Measurements from ENCODE around the gene UNC13D. TPM values are rescaled to one million over a fixed set of nuclear protein-coding genes. Genes with fewer than 3 reads are reported as not detected.
A peak's percentile ranks its signal among the peaks of the same experiment; 100 is the strongest.
"Not testable (repeated sequence)": the region's sequence is repeated elsewhere in the genome, so short reads cannot be mapped to it uniquely, and the experiment has no call there.

UNC13D gene
- total RNA-seq: 100 to 1,000 TPM; 147 to 153 TPM
- 10 to 100 TPM; 50.3 to 78.0 (median 54.0) TPM for polyA plus RNA-seq
- 114 to 183 (median 154) reads per million in 6 experiments for total RNA-seq

DNA sequence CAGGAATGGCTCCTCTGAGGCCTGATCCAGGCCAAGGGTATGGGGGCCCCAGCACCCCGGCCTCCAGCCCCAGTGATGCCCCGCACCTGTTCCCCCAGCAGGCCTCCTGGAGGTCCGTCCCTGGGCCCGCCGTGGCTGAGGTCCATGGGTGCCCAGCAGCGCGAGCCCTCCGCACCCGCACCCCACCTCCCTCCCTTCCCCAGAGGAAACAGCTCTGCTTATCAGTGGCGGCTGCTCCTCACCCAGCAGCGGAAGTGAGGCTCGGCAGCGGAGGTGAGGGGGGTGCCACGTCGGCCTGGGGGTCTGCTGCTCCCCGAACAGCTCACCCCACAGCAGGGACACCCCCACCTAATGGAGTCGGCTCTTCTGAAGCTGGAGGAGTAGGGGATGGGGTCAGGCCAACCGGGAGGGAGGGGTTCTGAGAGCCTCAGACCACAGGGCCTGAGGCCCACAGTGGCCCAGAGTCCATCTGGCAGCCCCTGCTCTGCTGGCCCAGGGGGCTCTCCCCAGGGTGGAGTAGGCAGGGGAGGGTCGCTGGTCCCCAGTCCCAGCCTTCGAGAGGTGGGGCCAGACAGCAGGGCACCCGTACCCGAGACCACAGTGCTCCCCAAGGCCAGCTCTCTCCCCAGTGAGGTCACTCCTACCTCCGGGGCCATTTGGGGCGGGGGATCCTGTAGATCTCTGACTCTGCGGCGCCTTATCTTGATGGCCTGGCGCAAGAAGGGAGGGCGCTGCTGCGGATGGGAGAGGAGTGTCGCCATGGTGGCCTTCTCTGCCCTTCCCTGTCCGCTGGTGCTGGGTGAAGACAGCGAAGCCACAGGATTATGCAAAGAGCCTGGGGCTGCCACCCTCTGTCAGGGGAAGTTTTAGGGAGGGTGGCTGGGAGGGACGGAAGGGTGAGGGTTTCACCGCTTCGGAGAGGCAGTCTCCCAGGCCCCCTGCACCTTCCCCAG lies at the start of gene UNC13D:
Gene UNC13D, minus strand, starts transcription at position 828 of the 953 bp plus-strand sequence. Its CDS starts 67 bp downstream, at position 761.
- peak; percentile 80 to 84 for ATAC-seq
- POLR2A ChIA-PET: interaction anchor here (0.5 to 8.6 kb wide), 24 partner anchors 10 to 90 kb away, joined by 3 to 122 read pairs (median 8); partner anchors contain the start of genes GALK1, MRPL38, TRIM65 and UNK
- H3K9me3 Mint-ChIP-seq: no peaks in the 10 kb centered on the region
- H3K4me3 Mint-ChIP-seq: peak within 1 kb of the TSS; percentile 88 to 95 (median 94)
- H3K36me3 Mint-ChIP-seq: peaks cover 0 to 44% (median 5%) of the 10 kb centered on the region in 3 donors
- peaks cover 10 to 36% (median 27%) of the 10 kb centered on the region in 4 donors for H3K4me1 Mint-ChIP-seq
- H3K27ac Mint-ChIP-seq: peak within 1 kb of the TSS; percentile 89 to 98 (median 95)
- H3K27me3 Mint-ChIP-seq: no peaks in the 10 kb centered on the region
- peak; percentile 55 to 84 (median 68) for DNase-seq

DNA sequence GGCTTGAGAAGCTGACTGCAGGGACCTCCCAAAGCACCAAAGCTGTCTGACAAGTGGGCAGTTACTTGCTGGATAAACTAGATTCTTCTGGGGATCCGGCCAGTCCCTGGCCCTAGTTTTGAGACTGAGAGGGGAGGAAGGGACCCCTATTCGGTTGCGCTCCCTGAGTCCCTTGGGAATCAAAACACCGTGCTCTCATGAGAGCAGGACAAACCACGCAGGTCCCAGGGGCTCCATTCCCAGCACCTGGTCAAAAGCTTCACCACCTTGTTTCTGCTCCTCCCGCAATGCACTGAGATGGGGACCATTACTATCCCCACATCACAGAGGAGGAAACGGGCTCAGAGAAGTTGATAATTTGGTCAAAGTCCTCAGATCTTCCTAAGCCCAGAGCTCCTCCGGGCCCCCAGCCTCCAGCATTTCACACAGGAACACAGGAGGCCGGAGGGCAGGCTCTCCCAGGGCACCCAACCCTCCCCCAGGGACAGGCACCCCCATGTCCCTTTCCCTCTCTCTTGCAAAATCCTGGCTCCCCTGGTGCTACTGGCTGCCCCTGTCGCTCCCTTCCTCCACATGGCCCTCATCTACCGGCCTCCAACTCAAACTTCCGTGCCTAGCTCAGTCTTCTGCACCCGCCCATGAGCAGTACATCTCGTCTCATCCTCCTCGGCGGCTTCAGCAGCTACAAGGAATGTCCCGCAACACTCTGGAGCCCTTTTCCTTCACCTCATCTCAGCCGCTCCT lies 49.3 kb upstream of the UNC13D start:
- Mint-ChIP-seq H3K4me1 (peaks cover 19 to 30% (median 26%) of the 10 kb centered on the region in 4 donors), H3K27me3 (no peaks in the 10 kb centered on the region), H3K27ac (peak overlapping the region in 9 of 10 donors; percentile 39 to 91 (median 71)), H3K9me3 (no peaks in the 10 kb centered on the region), H3K4me3 (peak overlapping the region in 9 of 10 donors; percentile 16 to 71 (median 44)), H3K36me3 (peaks cover 0 to 17% (median 1%) of the 10 kb centered on the region in 3 donors)
- ATAC-seq (no peak), DNase-seq (no peak)
- POLR2A ChIA-PET: interaction anchor here (1.4 to 9.7 kb wide), 3 partner anchors 15 to 129 kb away, joined by 4 to 192 read pairs (median 108); partner anchors contain the start of genes GALK1, TRIM47 and WBP2

DNA sequence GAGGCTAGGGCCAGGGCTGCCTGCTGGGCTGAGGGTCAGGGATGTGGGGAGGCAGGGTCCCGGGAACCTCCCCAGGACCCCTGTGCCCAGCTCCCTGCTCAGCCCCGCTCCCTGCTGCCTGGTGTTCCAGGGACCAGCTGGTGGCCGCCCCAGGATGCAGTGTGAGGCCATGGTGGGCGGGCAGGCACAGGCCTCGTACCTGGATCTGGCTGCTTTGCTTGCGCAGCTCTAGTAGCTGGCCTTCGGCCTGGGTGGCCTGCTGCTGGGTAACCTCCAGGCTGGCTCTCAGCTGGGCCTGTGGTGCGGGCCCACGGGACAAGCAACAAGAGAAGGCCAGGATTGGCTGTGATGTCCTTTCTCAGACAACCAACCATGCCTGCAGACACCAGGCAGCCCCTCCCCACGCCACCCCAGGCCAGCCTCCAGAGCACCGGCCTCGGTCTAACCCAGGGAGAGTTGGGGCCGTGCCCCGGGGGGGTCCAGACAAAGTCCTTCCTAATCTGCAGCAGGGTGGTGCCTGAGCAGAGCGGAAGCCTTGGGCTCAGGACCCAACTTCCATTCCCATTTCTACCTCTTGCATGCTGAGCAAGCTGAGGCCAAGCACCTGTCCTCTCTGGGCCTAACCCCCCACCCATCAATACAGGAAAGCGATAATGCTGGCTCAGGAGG lies 48.5 kb upstream of the UNC13D start:
- H3K27ac Mint-ChIP-seq: peak overlapping the region in 1 of 10 donors; percentile 86
- no peaks in the 10 kb centered on the region for H3K9me3 Mint-ChIP-seq
- H3K27me3 Mint-ChIP-seq: no peaks in the 10 kb centered on the region
- H3K4me1 Mint-ChIP-seq: peaks cover 19 to 27% (median 26%) of the 10 kb centered on the region in 4 donors
- ATAC-seq (no peak), DNase-seq (no peak)
- POLR2A ChIA-PET: interaction anchor here (0.6 to 9.7 kb wide), 5 partner anchors 14 to 616 kb away, joined by 3 to 192 read pairs (median 3); partner anchors contain the start of genes GALK1, TRIM47 and WBP2
- H3K4me3 Mint-ChIP-seq: no peak overlapping the region
- H3K36me3 Mint-ChIP-seq: peaks cover 0 to 12% (median 1%) of the 10 kb centered on the region in 3 donors

DNA sequence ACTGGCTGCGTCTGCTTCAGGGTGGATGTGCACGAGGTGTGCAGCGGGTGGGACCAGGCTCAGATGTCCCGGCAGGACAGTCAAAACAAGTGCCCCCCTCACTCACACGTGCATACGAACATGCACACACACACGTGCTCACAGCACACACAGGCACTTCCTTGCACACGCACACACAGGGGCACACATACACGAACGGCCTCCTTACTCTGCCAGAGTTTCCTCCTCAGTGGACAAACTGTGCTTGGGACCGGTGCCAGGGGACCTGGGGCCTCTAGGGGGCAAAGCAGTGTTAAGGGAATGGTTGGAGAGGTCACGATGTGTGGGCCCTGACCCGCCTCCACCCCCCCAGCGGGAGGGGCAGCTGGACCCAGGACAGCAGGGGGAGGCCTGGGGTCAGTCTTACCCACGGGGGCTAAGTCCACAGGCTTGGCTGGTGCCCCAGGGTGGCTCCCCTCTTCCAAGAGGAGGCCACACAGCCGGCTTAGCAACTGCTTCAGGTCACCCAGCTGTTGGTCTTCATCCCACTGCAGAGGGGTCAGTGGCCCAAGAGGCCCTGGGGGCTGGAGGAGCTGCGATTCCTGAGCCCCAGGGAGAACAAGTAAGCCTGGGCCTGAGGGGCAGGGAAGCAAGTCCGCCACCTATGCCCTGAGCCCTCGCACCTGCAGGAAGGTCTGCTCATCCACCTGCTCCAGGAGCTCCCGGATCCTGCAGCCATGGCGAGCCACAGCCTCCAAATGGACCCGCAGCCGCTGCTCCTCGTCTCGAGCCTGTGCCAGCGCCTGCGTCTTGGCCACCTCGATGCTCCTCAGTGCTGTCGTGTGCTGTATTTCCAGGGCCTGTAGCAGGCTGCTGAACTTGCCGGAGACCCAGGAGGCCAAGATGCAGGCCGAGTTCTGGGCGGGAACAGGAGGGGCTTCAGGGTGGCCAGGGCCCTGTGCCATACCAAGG lies 47.7 kb upstream of the UNC13D start:
- H3K27ac Mint-ChIP-seq: peak overlapping the region in 1 of 10 donors; percentile 43
- H3K4me3 Mint-ChIP-seq: no peak overlapping the region
- H3K4me1 Mint-ChIP-seq: peaks cover 19 to 27% (median 23%) of the 10 kb centered on the region in 4 donors
- DNase-seq (no peak), ATAC-seq (no peak)
- POLR2A ChIA-PET: interaction anchor here (0.6 to 9.7 kb wide), 3 partner anchors 14 to 38 kb away, joined by 3 to 192 read pairs (median 3); partner anchors contain the start of genes TRIM47 and WBP2
- H3K27me3 Mint-ChIP-seq: no peaks in the 10 kb centered on the region
- no peaks in the 10 kb centered on the region for H3K9me3 Mint-ChIP-seq
- H3K36me3 Mint-ChIP-seq: peaks cover 0 to 12% (median 1%) of the 10 kb centered on the region in 3 donors

DNA sequence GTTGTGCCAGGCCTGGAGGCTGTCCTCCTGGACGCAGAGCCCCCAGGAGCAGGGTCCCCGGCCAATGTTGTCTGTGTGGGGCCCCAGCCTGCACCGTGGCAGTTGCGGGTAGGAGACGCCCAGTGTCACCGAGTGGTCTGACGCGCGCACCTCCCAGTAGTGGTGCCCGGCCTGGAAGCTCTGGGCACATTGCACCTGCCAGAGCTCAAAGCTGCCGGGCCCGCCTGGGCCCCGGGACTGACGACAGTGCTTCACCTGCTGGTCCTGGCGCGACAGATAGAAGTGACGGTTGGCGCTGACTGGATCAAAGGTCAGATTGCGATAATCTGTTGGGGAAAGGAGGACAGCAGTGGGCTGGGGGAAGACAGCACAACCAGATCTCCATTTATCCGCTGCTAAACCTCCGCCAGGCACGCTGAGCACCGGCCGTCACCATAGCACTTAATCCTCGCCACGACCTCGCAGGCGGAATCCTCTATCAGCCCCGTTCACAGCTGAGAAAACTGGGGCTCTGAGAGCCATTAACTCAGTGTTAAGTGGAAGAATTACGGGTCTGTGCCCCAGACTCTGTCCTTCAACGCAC lies 46.9 kb upstream of the UNC13D start:
- DNase-seq (no peak), ATAC-seq (no peak)
- Mint-ChIP-seq H3K4me3 (no peak overlapping the region), H3K36me3 (peaks cover 0 to 12% (median 1%) of the 10 kb centered on the region in 3 donors), H3K27ac (peak overlapping the region in 1 of 10 donors; percentile 43), H3K27me3 (no peaks in the 10 kb centered on the region), H3K9me3 (no peaks in the 10 kb centered on the region), H3K4me1 (peaks cover 21 to 26% (median 23%) of the 10 kb centered on the region in 4 donors)
- POLR2A ChIA-PET: no interaction called here

DNA sequence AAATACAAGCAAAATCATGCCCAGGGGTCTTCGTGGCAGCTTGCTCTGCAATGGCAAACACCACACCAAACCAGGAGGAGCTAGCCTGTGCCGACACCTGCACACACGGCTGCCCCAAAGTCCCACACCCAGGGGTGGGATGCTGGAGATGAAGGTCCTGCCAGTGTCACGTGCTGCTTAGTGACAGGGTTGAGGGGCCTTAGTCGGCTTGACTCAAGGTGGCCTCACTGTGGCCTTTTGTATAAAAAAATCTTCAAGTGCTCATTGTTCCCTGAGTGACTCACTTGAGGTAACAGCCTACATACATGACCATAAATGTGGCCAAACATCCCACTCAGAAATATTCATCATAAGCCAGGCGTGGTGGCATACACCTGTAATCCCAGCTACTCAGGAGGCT lies 45.2 kb upstream of the UNC13D start:
- POLR2A ChIA-PET: interaction anchor here (0.9 to 1.9 kb wide), 3 partner anchors 14 to 62 kb away, joined by 3 to 13 read pairs (median 5); partner anchors contain the start of gene WBP2
- Mint-ChIP-seq H3K27ac (peak overlapping the region in 2 of 10 donors; percentile 33 to 56), H3K4me3 (no peak overlapping the region), H3K36me3 (peaks cover 0 to 12% (median 0%) of the 10 kb centered on the region in 3 donors), H3K9me3 (no peaks in the 10 kb centered on the region), H3K27me3 (no peaks in the 10 kb centered on the region), H3K4me1 (peaks cover 8 to 11% (median 10%) of the 10 kb centered on the region in 4 donors)
- DNase-seq (no peak), ATAC-seq (peak in 1 of 2 donors; percentile 30)

DNA sequence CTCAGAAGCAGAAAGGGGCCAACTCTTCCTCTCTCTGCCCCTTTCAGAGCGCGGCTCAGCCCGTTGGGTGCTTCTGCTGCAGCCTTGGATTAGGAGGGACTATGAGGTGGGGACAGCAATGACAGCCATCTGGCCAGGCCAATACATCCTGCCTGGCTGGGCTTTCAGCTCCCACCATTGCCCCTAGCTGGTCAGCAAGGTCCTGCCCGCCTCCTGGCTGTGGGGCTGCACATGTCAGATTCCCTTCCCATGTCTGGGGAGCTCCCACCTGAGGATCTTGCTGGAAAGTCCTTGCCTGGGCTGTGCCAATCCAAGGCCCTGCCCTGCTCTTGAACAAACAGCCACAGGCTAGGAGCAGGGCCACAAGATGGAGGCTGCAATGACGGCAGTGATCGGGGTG lies 44.3 kb upstream of the UNC13D start:
- no peak overlapping the region for H3K27ac Mint-ChIP-seq

DNA sequence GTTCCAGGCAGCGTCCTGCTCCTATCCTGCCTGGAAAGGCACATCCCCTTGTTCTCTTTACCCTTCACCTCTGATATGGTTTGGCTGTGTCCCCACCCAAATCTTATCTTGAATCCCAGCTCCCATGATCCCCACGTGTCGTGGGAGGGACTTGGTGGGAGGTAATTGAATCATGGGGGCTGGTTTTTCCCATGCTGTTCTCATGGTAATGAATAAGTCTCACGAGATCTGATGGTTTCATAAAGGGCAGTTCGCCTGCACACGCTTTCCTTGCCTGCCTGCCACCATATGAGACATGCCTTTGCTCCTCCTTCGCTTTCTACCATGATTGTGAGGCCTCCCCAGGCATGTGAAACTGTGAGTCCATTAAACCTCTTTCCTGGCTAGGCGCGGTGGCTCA lies 41.7 kb upstream of the UNC13D start:
- not testable (repeated sequence) for H3K9me3 Mint-ChIP-seq, DNase-seq, H3K4me3 Mint-ChIP-seq, ATAC-seq, H3K27me3 Mint-ChIP-seq, H3K36me3 Mint-ChIP-seq
- H3K4me1 Mint-ChIP-seq: peaks cover 8 to 15% (median 8%) of the 10 kb centered on the region in 4 donors
- POLR2A ChIA-PET: interaction anchor here (0.7 to 14.9 kb wide), 4 partner anchors 10 to 86 kb away, joined by 3 to 192 read pairs (median 12); partner anchors contain the start of gene TRIM65
- H3K27ac Mint-ChIP-seq: peak overlapping the region in 4 of 10 donors; percentile 48 to 87 (median 62)

More for the DNA sequence above, 44.3 kb upstream of the UNC13D start:
- Mint-ChIP-seq H3K9me3 (no peaks in the 10 kb centered on the region), H3K27me3 (no peaks in the 10 kb centered on the region), H3K36me3 (peaks cover 0 to 12% (median 0%) of the 10 kb centered on the region in 3 donors), H3K4me3 (peak overlapping the region in 1 of 10 donors; percentile 45), H3K4me1 (peaks cover 0 to 3% (median 1%) of the 10 kb centered on the region in 4 donors)
- no peak for DNase-seq
- POLR2A ChIA-PET: interaction anchor here (0.7 to 1.0 kb wide), 2 partner anchors 13 to 61 kb away, joined by 3 to 5 read pairs; no protein-coding TSS in a partner anchor
- ATAC-seq: no peak

DNA sequence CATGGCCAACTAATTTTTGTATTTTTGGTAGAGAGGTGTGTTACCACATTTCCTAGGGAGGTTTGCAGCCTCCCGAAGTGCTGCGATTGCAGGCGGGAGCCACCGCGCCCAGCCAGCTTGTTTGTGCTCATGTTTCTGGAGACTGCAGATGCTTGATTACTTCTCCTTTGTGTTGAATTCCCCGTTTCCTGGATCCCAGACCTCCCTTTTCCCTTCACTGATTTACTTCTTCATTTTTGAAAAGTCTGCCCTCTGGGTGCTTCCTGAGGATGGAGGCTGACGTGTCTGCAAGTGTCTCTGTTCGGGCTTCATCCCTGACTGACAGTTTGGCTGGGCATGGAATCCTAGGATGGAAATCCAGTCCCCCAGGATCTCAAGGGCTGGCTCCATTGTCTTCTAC lies 41.2 kb upstream of the UNC13D start:
- no peak for ATAC-seq
- Mint-ChIP-seq H3K36me3 (peaks cover 0 to 3% (median 0%) of the 10 kb centered on the region in 3 donors), H3K4me3 (no peak overlapping the region), H3K9me3 (no peaks in the 10 kb centered on the region), H3K4me1 (peaks cover 8 to 16% (median 8%) of the 10 kb centered on the region in 4 donors), H3K27ac (peak overlapping the region in 3 of 10 donors; percentile 25 to 87 (median 56)), H3K27me3 (no peaks in the 10 kb centered on the region)
- POLR2A ChIA-PET: interaction anchor here (0.7 to 14.9 kb wide), 3 partner anchors 9 to 42 kb away, joined by 6 to 192 read pairs (median 13); partner anchors contain the start of gene TRIM65
- DNase-seq: no peak
